SIG-M5 treated with dmso at 0.1 percent for 504 hours (cell line): ENCODE data around the gene RASSF7.
"Not testable (repeated sequence)": the region's sequence is repeated elsewhere in the genome, so short reads cannot be mapped to it uniquely, and the experiment has no call there.

Experiments used
- DNase-seq: peaks from one replicate; lab custom pipeline; 2025; ENCODE audit not compliant: unreplicated experiment; lab: John Stamatoyannopoulos, UW

RASSF7 gene

DNA sequence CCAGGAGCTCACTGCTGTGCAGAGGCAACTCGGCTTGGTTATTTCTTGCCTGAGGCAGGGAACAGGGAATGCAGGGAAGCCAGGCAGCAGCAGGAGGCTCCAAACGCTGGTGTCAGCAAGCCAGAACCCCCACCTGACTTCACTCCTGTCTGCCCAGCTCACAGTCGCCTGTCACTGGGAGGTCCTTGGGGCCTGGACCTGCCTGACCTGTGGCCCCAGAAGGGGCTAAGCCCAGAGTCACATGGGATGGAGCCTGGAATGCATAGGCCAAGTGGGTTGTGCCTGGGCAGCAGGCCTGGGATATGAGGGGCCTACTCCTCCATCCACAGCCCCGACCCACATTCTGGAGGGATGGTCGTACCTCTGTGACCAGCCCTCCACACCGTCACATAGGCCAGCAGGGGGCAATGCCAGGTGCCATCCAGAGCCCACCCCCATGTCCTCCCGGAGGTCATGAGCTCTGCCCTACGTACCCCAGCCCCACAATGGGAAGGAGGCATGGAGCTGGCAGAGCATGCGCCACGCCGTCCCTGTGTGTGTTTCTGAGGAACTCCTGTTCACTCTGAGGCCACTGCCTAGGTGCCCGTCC is 5.2 kb downstream of the RASSF7 start:
- DNase-seq: no peak

DNA sequence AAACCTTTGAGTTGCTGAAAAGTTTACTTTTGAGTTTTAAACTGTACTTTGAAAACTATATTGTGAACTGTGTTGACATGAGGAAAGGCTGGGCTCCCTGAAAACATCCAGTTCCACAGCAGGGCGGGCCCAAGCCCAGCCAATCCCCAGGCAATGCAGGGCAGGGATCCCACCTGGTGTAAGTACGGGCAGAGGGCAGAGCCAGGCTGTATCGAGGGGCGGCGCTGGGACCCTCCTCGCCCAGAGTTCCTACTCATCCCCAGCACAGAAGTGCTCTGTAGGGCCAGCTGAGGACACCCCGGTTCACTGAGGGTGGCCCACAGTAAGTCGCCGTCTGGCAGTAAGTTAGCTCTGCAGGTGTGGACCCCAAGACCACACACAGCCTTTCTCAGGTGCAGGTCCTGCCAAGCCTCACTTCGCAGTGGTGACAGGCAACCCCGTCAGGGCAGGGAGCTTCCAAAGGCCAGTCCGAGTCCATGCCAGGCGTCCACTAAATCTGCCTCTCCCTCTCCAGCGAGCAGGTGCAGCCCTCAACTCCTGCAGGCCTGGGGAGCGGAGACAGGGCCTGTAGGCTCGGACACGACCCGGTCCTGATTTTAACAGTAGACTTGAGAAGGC is 6.3 kb downstream of the RASSF7 start:
- DNase-seq: no peak

GRCh38 chr11:567629-568292 is 7.0 kb downstream of the RASSF7 start:
- DNase-seq: no peak

GRCh38 chr11:568306-569157 is 7.8 kb downstream of the RASSF7 start:
- DNase-seq: peak; percentile 86

DNA sequence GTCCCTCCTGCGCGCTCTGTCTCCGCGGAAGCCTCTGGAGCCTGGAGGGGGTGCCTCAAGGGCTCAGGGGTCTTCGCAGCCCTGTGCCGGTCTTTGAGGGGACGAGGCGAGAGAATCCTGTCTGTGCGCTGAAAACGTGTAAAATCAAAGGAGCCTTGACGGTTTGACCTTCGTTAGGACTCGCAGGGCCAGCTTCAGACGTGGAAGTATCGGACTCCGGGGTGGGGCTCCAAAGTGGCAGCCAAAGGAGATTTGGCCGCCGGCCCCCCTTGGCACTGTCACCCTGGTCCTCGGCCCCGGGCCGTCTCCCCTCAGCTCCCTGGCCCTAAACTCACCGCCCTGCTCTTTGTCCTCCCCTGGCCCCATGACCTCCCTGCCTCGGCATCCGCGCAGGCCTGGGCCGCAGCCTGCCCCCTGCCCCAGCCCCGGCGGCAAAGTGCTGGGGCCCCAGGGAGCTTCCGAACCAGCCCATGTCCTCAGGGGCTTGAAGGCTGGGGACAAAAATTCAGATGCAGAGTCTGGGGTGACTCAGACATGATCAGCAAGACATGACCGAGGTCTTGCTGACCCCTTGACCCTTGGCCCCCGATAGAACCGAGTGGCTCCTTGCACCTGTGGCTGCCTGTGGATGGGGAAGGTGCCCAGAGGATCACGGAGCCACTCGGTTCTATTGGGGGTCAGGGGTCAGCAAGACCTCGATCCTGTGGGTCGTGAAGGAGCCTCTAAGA is 8.6 kb downstream of the RASSF7 start:
- no peak for DNase-seq

- no peak for DNase-seq
Observed at GRCh38 chr11:571802-572185, 11.0 kb downstream of the RASSF7 start.

DNA sequence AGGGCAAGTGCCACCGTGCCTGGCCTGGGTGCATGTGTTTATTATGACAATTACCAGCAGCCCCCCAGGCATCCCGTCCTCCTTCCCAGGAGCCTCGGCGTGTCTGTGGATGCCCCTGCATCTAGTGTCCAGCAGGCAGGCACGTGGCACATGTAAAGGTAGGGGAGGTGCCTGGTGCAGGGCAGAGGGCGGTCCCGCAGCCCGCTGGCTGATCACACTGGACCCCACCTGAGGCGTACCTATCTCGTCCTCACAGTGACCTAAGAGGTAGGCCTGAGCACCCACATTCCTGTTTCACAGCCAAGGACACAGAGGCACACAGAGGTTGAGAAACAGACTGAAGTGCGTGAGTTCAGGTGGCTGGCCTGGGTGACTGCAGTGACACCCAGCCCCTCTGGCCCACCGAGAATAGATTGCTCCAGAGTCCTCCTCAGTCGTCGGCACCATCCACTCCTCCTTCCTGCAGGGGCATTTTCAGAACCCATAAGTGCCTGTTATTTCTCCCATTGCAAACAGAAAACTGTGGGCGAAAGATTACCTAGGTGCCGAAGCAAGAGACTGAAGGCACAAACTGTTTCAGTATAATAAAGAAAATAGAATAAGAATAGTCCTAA is 12.5 kb downstream of the RASSF7 start:
- DNase-seq: no peak

DNA sequence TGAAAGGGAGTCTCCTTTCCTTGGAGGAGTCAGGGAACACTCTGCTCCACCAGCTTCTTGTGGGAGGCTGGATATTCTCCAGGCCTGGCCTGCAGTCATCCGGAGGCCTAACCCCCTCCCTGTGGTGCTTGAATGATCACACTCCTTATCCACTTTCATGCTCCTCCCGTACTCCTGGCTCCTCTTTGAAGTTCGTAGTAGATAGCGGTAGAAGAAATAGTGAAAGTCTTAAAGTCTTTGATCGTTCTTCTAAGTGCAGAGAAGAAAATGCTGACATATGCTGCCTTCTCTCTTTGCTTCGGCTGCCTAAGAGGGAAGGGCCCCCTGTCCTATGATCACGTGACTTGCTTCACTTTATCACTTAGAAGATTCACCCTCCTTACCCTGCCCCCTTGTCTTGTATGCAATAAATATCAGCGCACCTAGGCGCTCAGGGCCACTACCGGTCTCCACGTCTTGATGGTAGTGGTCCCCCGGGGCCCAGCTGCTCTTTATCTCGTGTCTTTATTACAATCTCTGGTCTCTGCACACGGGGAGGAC is 13.3 kb downstream of the RASSF7 start:
- not testable (repeated sequence) for DNase-seq

DNA sequence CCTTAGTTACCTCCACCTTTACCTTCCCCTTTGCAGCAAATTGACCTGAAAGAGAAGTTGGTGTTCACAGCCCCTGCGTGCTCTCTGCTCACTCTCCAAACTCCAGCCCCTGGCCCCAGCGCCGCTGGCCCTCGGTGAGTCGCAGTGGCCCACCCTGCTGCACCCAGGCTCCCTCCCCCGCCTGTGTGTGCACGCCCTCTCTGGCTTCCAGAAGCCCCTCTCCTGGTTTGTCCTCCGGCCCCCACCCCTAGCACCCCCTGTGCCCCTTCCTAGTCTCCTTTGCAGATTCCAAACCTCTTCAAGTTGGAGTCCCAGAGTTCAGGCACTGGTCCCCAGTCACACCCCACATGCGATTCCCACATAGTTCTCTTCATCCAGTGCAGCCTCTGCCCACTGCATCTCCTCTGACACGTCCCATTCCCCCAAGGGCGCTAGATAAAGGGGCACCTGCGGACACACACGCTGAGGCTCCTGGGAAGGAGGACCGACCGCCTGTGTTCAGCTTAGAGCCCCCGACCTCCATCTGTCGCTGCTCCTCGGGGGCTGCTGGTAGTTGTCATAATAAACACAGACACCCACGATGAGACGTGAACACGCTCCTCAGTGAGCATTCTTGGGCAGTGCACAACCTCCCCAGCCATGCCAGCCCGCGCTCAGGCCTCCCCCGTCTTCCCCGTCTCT is 14.0 kb downstream of the RASSF7 start:
- DNase-seq: no peak

GRCh38 chr11:575313-575995 is 14.7 kb downstream of the RASSF7 start:
- peak; percentile 43 for DNase-seq

- DNase-seq: peak; percentile 88
Observed at GRCh38 chr11:575996-576768, 15.4 kb downstream of the RASSF7 start, which contains the start of gene PHRF1. Gene PHRF1 (plus strand): TSS chr11:576470. CDS start chr11:581513, 5,043 bp downstream.

GRCh38 chr11:576811-577610 is 16.2 kb downstream of the RASSF7 start:
- DNase-seq: no peak

DNA sequence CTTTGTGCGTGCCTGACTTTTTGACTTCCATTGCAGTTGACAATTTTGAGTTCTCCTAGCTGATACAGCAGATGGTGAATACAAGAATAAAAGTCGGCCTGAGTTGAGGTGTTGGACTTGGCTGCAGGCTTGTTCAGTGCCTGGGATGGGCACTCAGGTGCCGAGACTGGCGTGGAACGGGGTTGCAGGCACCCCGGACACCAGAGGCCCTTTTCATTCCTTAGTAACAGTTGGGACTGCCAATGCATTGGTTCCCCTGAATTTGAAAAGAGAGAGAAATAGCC is 16.8 kb downstream of the RASSF7 start:
- DNase-seq: no peak

GRCh38 chr11:578276-579035 is 17.7 kb downstream of the RASSF7 start:
- no peak for DNase-seq

GRCh38 chr11:579830-580601 is 19.2 kb downstream of the RASSF7 start:
- no peak for DNase-seq

DNA sequence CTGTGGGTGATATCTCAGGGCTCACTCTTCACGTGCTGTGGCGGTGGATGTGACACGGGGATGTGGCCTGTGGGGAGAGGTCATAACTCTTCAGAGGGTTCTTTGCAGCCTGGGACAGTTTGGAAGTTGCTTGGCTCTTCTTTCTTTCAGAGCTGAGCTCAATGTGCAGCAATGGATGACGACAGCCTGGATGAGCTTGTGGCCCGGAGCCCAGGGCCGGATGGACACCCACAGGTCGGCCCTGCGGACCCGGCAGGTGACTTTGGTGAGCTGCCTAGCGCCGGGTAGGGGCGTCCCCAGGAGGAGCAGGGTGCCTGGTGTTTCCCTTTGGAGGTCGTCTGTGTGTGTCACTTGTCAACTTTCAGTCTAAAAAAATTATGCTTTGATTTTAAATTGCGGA is 20.6 kb downstream of the RASSF7 start:
- no peak for DNase-seq
